ENCODE data around the gene VIL1. TPM values are rescaled to one million over a fixed set of nuclear protein-coding genes. Genes with fewer than 3 reads are reported as not detected.
A peak's percentile ranks its signal among the peaks of the same experiment; 100 is the strongest.

The VIL1 gene
- total RNA-seq, 2 experiments from 2014 or later, result not detected

GRCh38 chr2:218500501-218501060, 81.7 kb downstream of the VIL1 start:
- Mint-ChIP-seq H3K27me3 (ENCODE audit: low read depth) (no peaks in the 10 kb centered on the region), H3K36me3 (ENCODE audit: low read depth) (peaks cover 28% of the 10 kb centered on the region), H3K9me3 (no peaks in the 10 kb centered on the region), H3K4me3 (no peak overlapping the region), H3K4me1 (ENCODE audit: low read depth) (no peaks in the 10 kb centered on the region), H3K27ac (no peak overlapping the region)
- CTCF ChIA-PET, result no interaction called here
- no peak for DNase-seq
- intact Hi-C loops (cut with micrococcal nuclease), result no loop called here

GRCh38 chr2:218501665-218502064, 82.7 kb downstream of the VIL1 start:
- CTCF ChIA-PET, result interaction anchor here (1.1 kb wide), 1 partner anchor 8 kb away, joined by 4 read pairs; no protein-coding TSS in a partner anchor
- no peak overlapping the region for H3K4me3 Mint-ChIP-seq
- no peaks in the 10 kb centered on the region for H3K4me1 Mint-ChIP-seq (ENCODE audit: low read depth)
- DNase-seq, result no peak
- H3K36me3 Mint-ChIP-seq (ENCODE audit: low read depth), result peaks cover 29% of the 10 kb centered on the region
- H3K9me3 Mint-ChIP-seq, result no peaks in the 10 kb centered on the region
- H3K27me3 Mint-ChIP-seq (ENCODE audit: low read depth), result no peaks in the 10 kb centered on the region
- no peak overlapping the region for H3K27ac Mint-ChIP-seq
- intact Hi-C loops (cut with micrococcal nuclease), result no loop called here

Small RNAs within 50 kb of the gene (microRNA-seq; reads per million reads assigned to microRNA genes)
- gene MIR26B (ENCODE audit: borderline microRNAs expressed, borderline replicate concordance), result 31,660 reads per million, percentile 98 among the genes with 10 or more reads in this experiment

Other genes with a start within 250 kb of the VIL1 start
- 100 to 1,000 TPM; 461 to 475 TPM for gene ARPC2, start 201.9 kb upstream of the VIL1 start, total RNA-seq
- under 1 TPM in 1 of 2 experiments, not detected in 1; 0.10 TPM for gene GPBAR1, start 158.1 kb upstream of the VIL1 start, total RNA-seq
- gene AAMP, start 149.0 kb upstream of the VIL1 start, total RNA-seq, result 10 to 100 TPM; 58.7 to 59.4 TPM
- 10 to 100 TPM; 20.4 to 21.4 TPM for gene PNKD, start 148.6 kb upstream of the VIL1 start, total RNA-seq
- 10 to 100 TPM; 43.1 to 43.4 TPM for gene TMBIM1, start 126.6 kb upstream of the VIL1 start, total RNA-seq
- not detected for gene CATIP, start 62.3 kb upstream of the VIL1 start, total RNA-seq
- gene SLC11A1, start 36.9 kb upstream of the VIL1 start, total RNA-seq, result not detected
- 10 to 100 TPM; 26.1 to 26.2 TPM for gene CTDSP1, start 19.3 kb upstream of the VIL1 start, total RNA-seq
- gene USP37, start 149.2 kb downstream of the VIL1 start, total RNA-seq, result 10 to 100 TPM; 21.7 to 23.2 TPM
- 10 to 100 TPM; 74.3 to 78.6 TPM for gene CNOT9, start 149.7 kb downstream of the VIL1 start, total RNA-seq
- gene PLCD4, start 188.8 kb downstream of the VIL1 start, total RNA-seq, result under 1 TPM; 0.19 to 0.49 TPM
- gene ZNF142, start 240.5 kb downstream of the VIL1 start, total RNA-seq, result 10 to 100 TPM; 28.0 to 28.4 TPM
- gene BCS1L, start 240.6 kb downstream of the VIL1 start, total RNA-seq, result 10 to 100 TPM; 61.3 to 63.6 TPM

Data from activated naive CD4-positive, alpha-beta T cell treated with anti-CD3 and anti-CD28 coated beads for 36 hours (primary cell).